Hepatic stellate cell (primary cell): Measurements from ENCODE around the gene TUBB8B.
"Not testable (repeated sequence)": the region's sequence is repeated elsewhere in the genome, so short reads cannot be mapped to it uniquely, and the experiment has no call there.

Experiments used
- DNase-seq: peaks from one replicate; pipeline ENCODE4 v3.0.0; 2011; ENCODE audit warnings: low spot score

TUBB8B gene

GRCh38 chr18:49176-49665 lies at the start of gene TUBB8B:
Gene TUBB8B (minus strand): TSS chr18:49615. CDS start chr18:49557, 58 bp downstream.
- DNase-seq = not testable (repeated sequence)

GRCh38 chr18:97252-97914 lies 48.0 kb upstream of the TUBB8B start:
- not testable (repeated sequence) for DNase-seq

- DNase-seq = not testable (repeated sequence)
Measured at GRCh38 chr18:96767-97131, 47.3 kb upstream of the TUBB8B start.

DNA sequence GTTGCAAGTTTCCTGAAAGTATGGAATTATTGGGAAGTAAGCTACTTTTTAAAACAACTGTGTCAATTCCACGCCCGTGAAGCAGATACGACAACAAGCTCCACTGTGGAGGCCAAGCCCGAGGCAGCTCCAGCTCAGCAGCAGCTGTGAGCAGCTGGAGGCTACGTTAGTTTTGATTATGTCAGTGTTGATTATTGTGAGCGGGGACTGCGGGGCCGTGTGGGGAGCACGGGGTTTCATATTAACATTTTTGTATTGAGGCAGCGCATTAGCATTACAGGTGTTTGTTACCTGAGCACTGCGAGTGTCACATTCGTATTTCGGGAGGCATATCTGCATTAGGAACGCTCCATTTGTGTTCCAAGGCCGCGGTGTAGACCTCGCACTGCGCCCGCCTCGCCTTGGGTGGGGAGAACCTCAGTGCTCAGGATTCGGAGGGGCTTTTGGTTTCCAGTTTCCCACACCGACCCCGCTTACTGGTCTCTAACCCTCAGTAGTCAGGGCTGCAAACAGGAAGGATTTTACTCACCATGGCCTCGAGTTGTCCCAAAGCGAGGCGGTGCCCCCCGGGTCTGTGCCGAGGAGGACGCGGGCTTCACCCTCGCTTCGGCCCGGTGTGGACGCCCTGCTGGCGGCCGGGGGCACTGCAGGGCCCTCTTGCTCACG lies 46.8 kb upstream of the TUBB8B start:
- DNase-seq = not testable (repeated sequence)

DNA sequence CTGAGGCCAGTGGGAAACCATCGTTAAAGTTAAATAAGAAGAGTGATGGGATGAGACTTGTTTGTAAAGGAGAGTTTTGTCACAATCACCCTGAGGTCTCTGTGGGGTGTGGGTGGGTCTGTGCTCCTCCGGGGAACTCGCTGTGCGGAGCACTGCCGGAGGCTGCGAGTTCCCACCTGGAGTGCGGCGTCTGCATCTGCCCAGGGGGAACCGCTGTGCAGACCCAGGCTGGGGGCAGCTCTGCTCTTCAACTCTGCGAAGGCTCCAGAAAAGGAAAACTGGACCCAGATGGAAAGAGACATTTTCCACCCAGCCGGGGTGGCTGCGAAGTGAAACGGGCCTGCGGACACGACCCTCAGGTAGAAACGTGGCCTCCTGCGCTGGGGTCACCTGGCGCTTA lies 46.2 kb upstream of the TUBB8B start:
- DNase-seq = not testable (repeated sequence)

- not testable (repeated sequence) for DNase-seq
Measured at GRCh38 chr18:93897-94408, 44.5 kb upstream of the TUBB8B start.

- DNase-seq = not testable (repeated sequence)
Measured at GRCh38 chr18:91561-91960, 42.1 kb upstream of the TUBB8B start.

DNA sequence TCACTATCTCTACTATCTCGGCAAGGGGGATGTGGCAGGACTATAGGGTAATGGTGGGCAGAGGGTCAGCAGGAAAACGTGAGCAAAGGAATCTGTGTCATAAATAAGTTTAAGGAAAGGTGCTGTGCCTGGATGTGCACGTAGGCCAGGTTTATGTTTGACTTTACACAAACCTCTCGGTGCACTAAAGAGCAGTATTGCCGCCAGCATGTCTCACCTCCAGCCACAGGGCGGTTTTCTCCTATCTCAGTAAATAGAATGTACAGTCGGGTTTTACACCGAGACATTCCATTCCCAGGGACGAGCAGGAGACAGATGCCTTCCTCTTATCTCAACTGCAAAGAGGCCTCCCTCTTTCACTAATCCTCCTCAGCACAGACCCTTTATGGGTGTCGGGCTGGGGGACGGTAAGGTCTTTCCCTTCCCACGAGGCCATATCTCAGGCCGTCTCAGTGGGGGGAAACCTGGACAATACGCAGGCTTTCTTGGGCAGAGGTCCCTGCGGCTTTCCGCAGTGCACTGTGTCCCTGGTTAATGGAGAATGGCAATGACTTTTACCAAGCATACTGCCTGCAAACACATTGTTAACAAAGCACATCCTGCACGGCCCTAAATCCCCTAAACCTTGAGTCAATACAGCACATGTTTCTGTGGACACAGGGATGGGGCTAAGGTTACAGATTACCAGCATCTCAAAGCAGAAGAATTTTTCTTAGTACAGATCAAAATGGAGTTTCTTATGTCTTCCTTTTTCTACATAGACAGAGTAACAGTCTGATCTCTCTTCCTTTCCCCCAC lies 41.2 kb upstream of the TUBB8B start:
- not testable (repeated sequence) for DNase-seq

DNA sequence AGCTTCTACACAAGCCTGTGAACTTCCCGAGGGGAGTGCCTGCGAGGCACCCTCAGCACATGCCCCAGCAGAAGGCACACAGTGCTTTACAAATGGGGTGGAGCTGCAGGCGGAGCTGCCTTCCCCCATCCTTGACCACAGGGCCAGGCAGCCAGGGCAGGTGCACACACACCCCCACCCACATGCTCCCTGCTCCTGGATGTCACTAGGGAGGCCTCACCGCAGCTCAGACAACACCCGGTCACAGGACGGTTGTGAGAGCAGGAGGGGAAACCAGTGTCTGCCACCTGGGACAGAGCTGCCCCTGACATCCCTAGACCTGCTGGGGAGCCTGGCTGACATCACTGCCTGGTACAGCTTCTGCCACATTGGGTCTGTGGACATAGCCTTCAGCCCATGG lies 39.7 kb upstream of the TUBB8B start:
- DNase-seq = not testable (repeated sequence)

DNA sequence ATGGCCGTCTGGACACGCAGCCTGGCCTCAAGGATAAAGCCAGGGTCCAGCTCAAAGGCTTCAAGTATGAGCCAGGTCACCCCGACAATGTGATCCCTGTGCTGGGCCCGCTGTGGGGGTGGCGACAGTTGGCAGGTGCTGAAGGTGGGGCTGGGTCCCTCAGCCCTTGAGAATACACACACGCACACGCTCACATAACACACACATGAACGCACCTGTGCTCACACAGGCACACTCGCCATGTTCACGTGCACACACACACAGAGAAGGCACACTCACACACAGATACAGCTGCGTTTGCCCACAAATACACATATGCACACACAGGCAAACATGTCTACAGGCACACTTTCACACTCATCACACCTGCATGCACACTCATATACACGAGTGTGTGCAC lies 35.4 kb upstream of the TUBB8B start:
- DNase-seq = not testable (repeated sequence)

GRCh38 chr18:82626-83209 lies 33.3 kb upstream of the TUBB8B start:
- not testable (repeated sequence) for DNase-seq

DNA sequence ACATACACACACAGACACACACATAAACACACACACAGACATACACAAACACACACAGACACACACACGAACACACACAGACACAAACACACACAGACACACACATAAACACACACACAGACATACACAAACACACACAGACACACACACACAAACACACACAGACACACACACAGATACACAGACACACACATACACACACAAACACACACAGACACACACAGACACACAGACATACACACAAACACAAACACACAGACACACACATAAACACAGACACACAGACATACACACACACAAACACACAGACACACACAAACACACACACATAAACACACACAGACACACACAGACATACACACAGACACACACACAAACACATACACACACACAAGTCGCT lies 31.5 kb upstream of the TUBB8B start:
- not testable (repeated sequence) for DNase-seq

DNA sequence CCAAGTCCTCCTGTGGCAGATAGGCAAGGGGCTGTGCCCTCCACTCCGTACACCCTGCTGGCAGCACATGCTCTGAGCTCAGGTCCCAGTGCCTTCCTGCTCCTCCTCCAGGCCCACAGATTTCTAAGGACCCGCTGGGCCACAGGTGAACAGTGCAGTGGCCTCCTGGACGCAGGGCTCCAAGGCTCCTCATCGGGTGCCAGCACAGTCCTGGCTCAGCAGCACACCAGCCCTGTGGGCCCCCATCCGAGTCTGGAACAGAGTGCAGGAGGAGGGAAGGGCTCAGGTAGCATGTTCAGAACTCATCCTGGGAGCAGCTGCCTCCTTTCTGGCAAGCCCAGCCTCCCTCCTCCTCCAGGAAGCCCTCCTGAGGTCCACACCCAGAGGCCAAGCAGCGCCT lies 30.8 kb upstream of the TUBB8B start:
- not testable (repeated sequence) for DNase-seq

- DNase-seq = not testable (repeated sequence)
Measured at GRCh38 chr18:75525-76160, 26.2 kb upstream of the TUBB8B start.

- not testable (repeated sequence) for DNase-seq
Measured at GRCh38 chr18:73181-73777, 23.9 kb upstream of the TUBB8B start.

DNA sequence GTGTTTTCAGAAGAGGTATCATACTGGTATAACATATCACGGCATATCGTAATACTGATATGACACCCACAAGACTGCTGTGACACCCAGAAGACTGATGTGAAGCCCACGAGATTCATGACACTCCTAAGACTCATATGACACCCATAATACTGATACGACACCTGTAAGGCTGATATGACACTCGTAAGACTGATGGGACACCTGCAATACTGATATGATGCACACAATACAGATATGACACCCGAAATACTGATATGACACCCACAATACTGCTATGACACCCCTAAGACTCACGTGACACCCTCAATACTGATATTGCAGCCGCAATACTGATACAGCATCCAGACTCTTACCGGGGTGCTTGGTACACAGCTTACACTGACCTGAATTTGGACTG lies 18.3 kb upstream of the TUBB8B start:
- not testable (repeated sequence) for DNase-seq

DNA sequence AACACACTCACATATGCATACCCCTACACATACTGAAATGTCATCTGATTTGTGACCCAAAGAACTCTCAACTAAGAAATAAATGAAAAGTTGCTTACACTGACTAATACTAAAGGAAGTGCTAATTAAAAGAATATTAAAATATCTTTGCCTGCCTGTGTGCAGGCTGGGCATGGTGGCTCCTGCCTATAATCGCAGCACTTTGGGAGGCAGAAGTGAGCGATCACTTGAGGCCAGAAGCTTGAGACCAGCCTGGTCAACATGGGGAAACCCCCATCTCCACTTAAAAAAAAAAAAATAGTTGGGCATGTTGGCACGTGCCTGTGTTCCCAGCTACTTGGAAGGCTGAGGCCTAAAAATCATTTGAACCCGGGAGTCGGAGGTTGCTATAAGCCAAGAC lies 14.9 kb upstream of the TUBB8B start:
- not testable (repeated sequence) for DNase-seq

- not testable (repeated sequence) for DNase-seq
Measured at GRCh38 chr18:63656-64055, 14.2 kb upstream of the TUBB8B start.

GRCh38 chr18:54388-54787 lies 5.0 kb upstream of the TUBB8B start:
- not testable (repeated sequence) for DNase-seq

GRCh38 chr18:48696-49095 lies 719 bp downstream of the TUBB8B start:
- not testable (repeated sequence) for DNase-seq

DNA sequence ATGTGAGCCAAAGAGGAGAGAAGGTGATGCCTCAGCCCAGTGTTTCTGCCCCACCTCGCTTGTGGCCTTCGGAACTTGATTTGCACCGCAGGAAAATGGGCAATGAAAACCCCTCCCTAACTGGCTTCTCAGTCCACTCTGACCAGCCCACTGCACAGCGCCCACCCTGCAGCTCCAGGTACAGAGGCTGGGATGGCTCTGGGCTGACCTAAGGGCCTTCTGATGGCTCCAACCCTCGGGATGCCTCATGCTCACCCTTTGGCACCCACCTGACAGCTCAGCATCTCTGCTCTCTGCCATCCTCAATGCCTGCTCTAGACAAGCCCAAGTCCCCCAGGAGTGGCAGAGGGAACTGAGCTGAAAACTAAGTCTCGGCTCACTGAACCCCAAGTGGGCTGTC lies 36.2 kb downstream of the TUBB8B start:
- not testable (repeated sequence) for DNase-seq
